HG03571 (cell line): ENCODE data around the gene METTL26.

Source experiments
- ATAC-seq: cut with Tn5 transposase; IDR thresholded peaks from one replicate; pipeline ENCODE4 v1.9.1; 2021; ENCODE audit not compliant: unreplicated experiment

The METTL26 gene

GRCh38 chr16:625977-626765 is 9.9 kb downstream of the METTL26 start:
- ATAC-seq, result no peak

GRCh38 chr16:625117-625976 is 10.8 kb downstream of the METTL26 start:
- no peak for ATAC-seq

GRCh38 chr16:624526-625070 is 11.5 kb downstream of the METTL26 start:
- no peak for ATAC-seq

- no peak for ATAC-seq
These were observed 13.2 kb downstream of the METTL26 start for GRCh38 chr16:622920-623280.

- ATAC-seq, result no peak
These were observed 14.5 kb downstream of the METTL26 start for GRCh38 chr16:621526-622105.

GRCh38 chr16:620700-621525 is 15.2 kb downstream of the METTL26 start:
- ATAC-seq, result no peak

GRCh38 chr16:619476-620100 is 16.5 kb downstream of the METTL26 start:
- no peak for ATAC-seq

GRCh38 chr16:617855-618254 is 18.2 kb downstream of the METTL26 start:
- ATAC-seq, result no peak

- ATAC-seq, result no peak
These were observed 19.1 kb downstream of the METTL26 start for GRCh38 chr16:616733-617586.

GRCh38 chr16:615122-615521 is 21.0 kb downstream of the METTL26 start:
- no peak for ATAC-seq

GRCh38 chr16:610513-611381 is 25.4 kb downstream of the METTL26 start:
- no peak for ATAC-seq

- ATAC-seq, result no peak
These were observed 26.1 kb downstream of the METTL26 start for GRCh38 chr16:609984-610383.

- ATAC-seq, result no peak
These were observed 26.8 kb downstream of the METTL26 start for GRCh38 chr16:609316-609715.

GRCh38 chr16:608019-608418 is 28.1 kb downstream of the METTL26 start:
- no peak for ATAC-seq

GRCh38 chr16:606656-607307 is 29.3 kb downstream of the METTL26 start:
- ATAC-seq, result no peak

- ATAC-seq, result no peak
These were observed 32.2 kb downstream of the METTL26 start for GRCh38 chr16:603933-604332.

GRCh38 chr16:600781-601180 is 35.3 kb downstream of the METTL26 start:
- ATAC-seq, result no peak
